Astrocyte (in vitro differentiated cells and primary cell): ENCODE measurements around the gene DEPP1. TPM values are rescaled to one million over a fixed set of nuclear protein-coding genes. Genes with fewer than 3 reads are reported as not detected.

Experiments
- DNase-seq: peaks from one replicate; pipeline ENCODE4 v3.0.0-alpha.2; 2010; ENCODE audit warnings: low read depth
- FAIRE-seq: peaks from 2 replicates; lab custom pipeline; 2011; peaks lifted over from hg19 to GRCh38; lab: Jason Lieb, UNC
- H2AFZ ChIP-seq: 2 replicates; pipeline ENCODE4 v1.6.0; 2012; ENCODE audit warnings: low read depth, low read length, inconsistent platforms
- H3K27ac ChIP-seq: 2 replicates; pipeline ENCODE4 v1.5.1; 2011; ENCODE audit warnings: low read depth, low read length, inconsistent platforms
- H3K27me3 ChIP-seq: 2 replicates; pipeline ENCODE4 v1.6.0; 2011; ENCODE audit warnings: low read length, inconsistent platforms; ENCODE audit not compliant: insufficient read depth
- H3K36me3 ChIP-seq: 2 replicates; pipeline ENCODE4 v1.5.1; 2011; ENCODE audit warnings: low read length, inconsistent platforms; ENCODE audit not compliant: insufficient read depth
- H3K4me1 ChIP-seq: 2 replicates; pipeline ENCODE4 v1.5.1; 2011; ENCODE audit warnings: low read length, inconsistent platforms; ENCODE audit not compliant: insufficient read depth
- H3K4me2 ChIP-seq: 2 replicates; pipeline ENCODE4 v1.6.0; 2012; ENCODE audit warnings: low read length, inconsistent platforms
- H3K4me3 ChIP-seq: 2 replicates; pipeline ENCODE4 v1.5.1; 2011; ENCODE audit warnings: low read depth, mild to moderate bottlenecking, low read length, inconsistent platforms; ENCODE audit not compliant: insufficient read depth
- H3K79me2 ChIP-seq: 2 replicates; pipeline ENCODE4 v1.6.0; 2012; ENCODE audit warnings: mild to moderate bottlenecking, low read length, inconsistent platforms; ENCODE audit not compliant: insufficient read depth
- H3K9ac ChIP-seq: 2 replicates; pipeline ENCODE4 v1.6.0; 2012; ENCODE audit warnings: mild to moderate bottlenecking, low read length, inconsistent platforms
- H3K9me3 ChIP-seq: 2 replicates; pipeline ENCODE4 v1.5.1; 2012; ENCODE audit warnings: low read depth, mild to moderate bottlenecking, low read length, inconsistent platforms; ENCODE audit not compliant: insufficient read depth
- H4K20me1 ChIP-seq: 2 replicates; pipeline ENCODE4 v1.6.0; 2012; ENCODE audit warnings: low read length, inconsistent platforms; ENCODE audit not compliant: insufficient read depth
- H3K27ac Mint-ChIP-seq: one replicate; pipeline ENCODE4 v1.8.0; 2021; ENCODE audit warnings: mild to moderate bottlenecking, mixed read lengths; ENCODE audit not compliant: unreplicated experiment
- H3K27me3 Mint-ChIP-seq: one replicate; pipeline ENCODE4 v1.8.0; 2021; ENCODE audit warnings: low read depth, mixed read lengths; ENCODE audit not compliant: unreplicated experiment
- H3K36me3 Mint-ChIP-seq: one replicate; pipeline ENCODE4 v1.8.0; 2021; ENCODE audit warnings: low read depth, mixed read lengths; ENCODE audit not compliant: unreplicated experiment
- H3K4me1 Mint-ChIP-seq: one replicate; pipeline ENCODE4 v1.8.0; 2021; ENCODE audit warnings: low read depth, mixed read lengths; ENCODE audit not compliant: unreplicated experiment
- H3K4me3 Mint-ChIP-seq: one replicate; pipeline ENCODE4 v1.8.0; 2021; ENCODE audit warnings: mild to moderate bottlenecking, moderate library complexity, mixed read lengths; ENCODE audit not compliant: unreplicated experiment
- H3K9me3 Mint-ChIP-seq: one replicate; pipeline ENCODE4 v1.8.0; 2021; ENCODE audit warnings: mild to moderate bottlenecking, mixed read lengths; ENCODE audit not compliant: unreplicated experiment
- CTCF ChIP-seq: IDR thresholded peaks from 2 replicates; pipeline ENCODE4 v1.5.1; 2011; ENCODE audit warnings: low read depth, mild to moderate bottlenecking, inconsistent platforms, low read length, moderate library complexity; ENCODE audit not compliant: insufficient read depth
- EZH2 ChIP-seq: IDR thresholded peaks from 2 replicates; pipeline ENCODE4 v1.6.1; 2012; ENCODE audit warnings: mild to moderate bottlenecking, low read length, inconsistent platforms; ENCODE audit not compliant: insufficient read depth
- total RNA-seq: library from RNA; stranded (reverse); gene quantifications from 2 replicates; pipeline ENCODE4 v1.2.1, GENCODE V29; 2021

Gene DEPP1
- total RNA-seq, 1 donor from 2014 or later: 6.6 TPM

- Histone ChIP-seq H3K27me3 (no peaks in the 10 kb centered on the region), H3K9me3 (no peaks in the 10 kb centered on the region), H3K36me3 (no peaks in the 10 kb centered on the region), H3K4me2 (no peak overlapping the region), H4K20me1 (no peaks in the 10 kb centered on the region), H3K79me2 (no peaks in the 10 kb centered on the region), H3K9ac (no peak overlapping the region), H2AFZ (no peak overlapping the region), H3K27ac (no peak overlapping the region), H3K4me1 (peaks cover 10% of the 10 kb centered on the region), H3K4me3 (no peak overlapping the region)
- H3K36me3 Mint-ChIP-seq: peaks cover 43% of the 10 kb centered on the region
- H3K27ac Mint-ChIP-seq: peak overlapping the region; percentile 11
- H3K4me1 Mint-ChIP-seq: peaks cover 31% of the 10 kb centered on the region
- TF ChIP-seq EZH2: no peak
- TF ChIP-seq CTCF: no peak
- no peak overlapping the region for H3K4me3 Mint-ChIP-seq
- FAIRE-seq: no peak
- DNase-seq: no peak
- H3K9me3 Mint-ChIP-seq: peaks cover 2% of the 10 kb centered on the region
- H3K27me3 Mint-ChIP-seq: no peaks in the 10 kb centered on the region
These were observed 10.5 kb upstream of the DEPP1 start for GRCh38 chr10:44988957-44989585.

DNA sequence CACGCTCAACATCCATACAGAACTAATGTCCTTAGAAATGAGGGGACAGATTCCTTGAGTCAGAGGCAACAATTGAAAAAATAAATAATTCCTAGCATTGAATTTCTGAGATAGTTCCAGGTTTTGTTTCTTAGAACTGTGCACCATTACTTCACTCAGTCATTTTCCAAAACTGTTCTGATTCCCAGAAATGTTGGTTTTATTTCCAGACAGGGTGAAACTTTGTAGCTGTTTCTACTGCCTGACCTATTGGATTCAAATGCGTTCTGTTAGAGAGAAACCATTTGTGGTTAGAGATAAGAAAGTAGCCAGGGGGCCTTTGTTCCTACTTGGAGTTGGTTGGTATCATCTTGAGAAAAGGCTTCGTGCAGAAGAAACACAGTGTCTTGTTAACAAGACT lies 8.1 kb upstream of the DEPP1 start:
- Histone ChIP-seq H3K9me3 (no peaks in the 10 kb centered on the region), H3K36me3 (no peaks in the 10 kb centered on the region), H4K20me1 (no peaks in the 10 kb centered on the region), H3K4me2 (no peak overlapping the region), H3K27me3 (no peaks in the 10 kb centered on the region), H2AFZ (no peak overlapping the region), H3K9ac (no peak overlapping the region), H3K4me1 (peaks cover 21% of the 10 kb centered on the region), H3K79me2 (no peaks in the 10 kb centered on the region), H3K4me3 (no peak overlapping the region), H3K27ac (no peak overlapping the region)
- Mint-ChIP-seq H3K9me3 (peaks cover 2% of the 10 kb centered on the region), H3K36me3 (peaks cover 40% of the 10 kb centered on the region), H3K27me3 (no peaks in the 10 kb centered on the region), H3K4me1 (peaks cover 39% of the 10 kb centered on the region), H3K27ac (no peak overlapping the region), H3K4me3 (peak overlapping the region; percentile 28)
- no peak for FAIRE-seq
- TF ChIP-seq EZH2 (no peak), CTCF (no peak)
- peak; percentile 73 for DNase-seq

GRCh38 chr10:44986179-44986578 lies 7.6 kb upstream of the DEPP1 start:
- Histone ChIP-seq H3K9me3 (no peaks in the 10 kb centered on the region), H3K4me2 (no peak overlapping the region), H3K9ac (no peak overlapping the region), H3K27me3 (no peaks in the 10 kb centered on the region), H4K20me1 (no peaks in the 10 kb centered on the region), H3K79me2 (no peaks in the 10 kb centered on the region), H3K36me3 (no peaks in the 10 kb centered on the region), H2AFZ (no peak overlapping the region), H3K4me3 (no peak overlapping the region), H3K4me1 (peaks cover 26% of the 10 kb centered on the region), H3K27ac (no peak overlapping the region)
- no peak for FAIRE-seq
- no peak for DNase-seq
- peaks cover 35% of the 10 kb centered on the region for H3K36me3 Mint-ChIP-seq
- no peaks in the 10 kb centered on the region for H3K27me3 Mint-ChIP-seq
- H3K4me3 Mint-ChIP-seq: peak overlapping the region; percentile 28
- H3K9me3 Mint-ChIP-seq: peaks cover 2% of the 10 kb centered on the region
- H3K4me1 Mint-ChIP-seq: peaks cover 44% of the 10 kb centered on the region
- H3K27ac Mint-ChIP-seq: peak overlapping the region; percentile 83
- TF ChIP-seq CTCF: no peak
- TF ChIP-seq EZH2: no peak
